Stimulated activated CD4-positive, alpha-beta T cell treated with anti-CD3 and anti-CD28 coated beads, TNF-alpha, amount 100 ng/mL, for 48 hours (primary cell): ENCODE results near the gene LBX2.
A peak's percentile ranks its signal among the peaks of the same experiment; 100 is the strongest.

Source experiments
- DNase-seq, 3 donors: peaks; one replicate each; pipeline ENCODE4 v3.0.0-alpha.2; 2020; ENCODE audit warnings: low read depth in 3 of 3

The LBX2 gene

GRCh38 chr2:74457549-74458131, 41.8 kb downstream of the LBX2 start:
- peak; percentile 52 to 77 (median 66) for DNase-seq

DNA sequence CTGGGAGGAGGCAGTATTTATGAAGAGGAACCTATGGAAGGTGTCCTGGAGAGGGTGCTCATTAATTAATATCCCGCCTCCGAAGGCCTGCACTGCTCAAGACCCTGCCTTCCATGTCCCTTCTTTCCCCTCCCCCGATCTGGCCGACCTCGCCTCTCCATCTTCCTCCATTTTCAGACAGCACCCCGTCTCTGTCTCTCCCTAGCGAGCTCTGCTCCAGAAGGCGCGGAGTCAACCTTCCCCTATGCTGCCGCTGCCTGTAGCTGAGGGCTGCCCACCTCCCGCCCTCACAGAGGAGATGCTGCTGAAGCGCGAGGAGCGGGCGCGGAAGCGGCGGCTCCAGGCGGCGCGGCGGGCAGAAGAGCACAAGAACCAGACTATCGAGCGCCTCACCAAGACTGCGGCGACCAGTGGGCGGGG, 42.3 kb downstream of the LBX2 start:
- no peak for DNase-seq

DNA sequence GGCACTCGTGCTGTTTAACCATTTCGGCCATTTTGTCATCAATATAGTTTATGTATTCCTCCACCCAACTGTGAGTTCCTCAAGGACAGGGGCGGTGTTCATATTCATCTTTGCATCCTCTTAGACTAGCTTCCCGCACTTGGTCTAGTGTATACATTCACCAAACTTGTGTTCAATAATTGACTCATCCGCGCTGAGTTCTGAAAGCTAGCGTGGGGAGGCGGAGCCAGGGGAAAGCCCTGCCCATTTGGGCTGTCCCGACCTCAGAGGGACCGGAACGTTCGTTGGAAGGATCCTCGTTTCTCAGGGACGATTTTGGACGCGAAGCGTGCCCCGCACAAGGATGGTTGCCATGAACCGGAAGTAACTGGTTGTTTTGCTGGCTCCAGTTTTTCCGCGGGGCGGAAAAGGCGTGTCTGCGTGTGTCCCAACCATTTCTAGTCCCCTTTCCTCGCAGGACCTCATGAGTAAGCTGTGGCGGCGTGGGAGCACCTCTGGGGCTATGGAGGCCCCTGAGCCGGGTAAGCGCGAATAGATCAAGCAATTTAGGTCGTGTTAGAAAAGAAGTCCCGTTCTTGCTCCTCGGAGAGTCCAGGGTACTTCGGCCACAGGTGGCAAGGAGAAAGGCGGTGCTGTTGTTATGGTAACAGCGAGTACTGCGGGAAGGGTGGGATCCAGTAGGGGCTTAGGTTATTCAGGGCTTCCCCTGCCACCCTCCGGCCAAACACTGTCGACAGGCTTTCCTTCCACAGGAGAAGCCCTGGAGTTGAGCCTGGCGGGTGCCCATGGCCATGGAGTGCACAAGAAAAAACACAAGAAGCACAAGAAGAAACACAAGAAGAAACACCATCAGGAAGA, 44.5 kb downstream of the LBX2 start, which contains the start of gene INO80B:
INO80B (plus strand) TSS at position 434 of the 858 bp plus-strand sequence; CDS start at position 464, 30 bp downstream.
- peak; percentile 92 to 97 (median 95) for DNase-seq

DNA sequence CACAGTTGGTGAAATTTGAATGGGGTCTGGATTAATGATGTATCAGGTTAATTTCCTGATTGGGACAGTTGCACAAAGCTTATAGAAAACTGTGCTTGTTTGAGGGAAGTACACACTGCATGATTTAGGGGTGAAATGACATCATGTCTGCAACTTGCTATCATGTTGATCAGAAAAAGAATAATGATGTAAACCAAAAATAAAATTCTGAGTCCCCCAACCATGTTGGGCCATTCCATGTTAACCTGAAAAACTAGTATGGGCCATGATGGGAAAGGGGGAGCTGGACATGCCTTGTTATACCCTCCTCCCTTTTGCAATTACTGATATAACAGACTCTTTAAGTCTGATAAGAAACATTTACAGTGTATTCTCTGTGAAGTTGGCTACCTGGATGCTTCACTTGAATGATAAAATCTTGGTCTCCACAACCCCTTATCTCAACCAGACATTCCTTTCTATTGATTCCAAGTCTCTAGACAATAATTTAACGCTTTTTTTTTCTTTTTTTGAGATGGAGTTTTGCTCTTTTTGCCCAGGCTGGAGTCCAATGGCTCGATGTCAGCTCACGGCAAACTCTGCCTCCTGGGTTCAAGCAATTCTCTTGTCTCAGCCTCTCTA, 48.7 kb downstream of the LBX2 start:
- no peak for DNase-seq

DNA sequence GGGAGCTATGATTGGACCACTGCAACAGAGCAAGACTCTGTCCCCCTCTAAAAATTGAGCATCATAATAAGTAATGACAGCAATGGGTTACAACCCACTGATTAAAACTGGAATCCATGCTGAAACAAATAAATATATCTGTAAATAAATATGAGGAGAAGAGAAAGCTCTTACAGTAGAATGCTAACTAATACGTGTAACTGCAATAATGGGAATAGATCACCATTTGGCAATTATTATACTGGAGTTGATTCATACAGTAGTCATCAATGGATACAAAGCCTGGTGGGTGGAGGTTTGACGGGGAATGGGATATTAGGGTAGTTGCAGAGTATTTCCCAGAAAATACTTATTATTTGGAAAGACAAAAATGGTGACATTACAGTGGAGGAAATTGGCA, 50.6 kb downstream of the LBX2 start:
- DNase-seq, result no peak
